Measurements from ENCODE around the gene ARID5B. TPM values are rescaled to one million over a fixed set of nuclear protein-coding genes. Genes with fewer than 3 reads are reported as not detected.

The ARID5B gene
- total and polyA plus RNA-seq, 2 of the 4 experiments (the other 2 are of a cell fraction): 41.0 to 125 TPM

- Histone ChIP-seq H4K91ac (ENCODE audit: insufficient read depth, low read depth, low read length) (0 out of 2 replicates have a peak overlapping the region, but pooled peaks have one; percentile 2), H2BK5ac (ENCODE audit: low read depth, low read length, poor library complexity, severe bottlenecking) (no peak overlapping the region), H3K9me1 (ENCODE audit: insufficient read depth, low read length) (0 out of 2 replicates have a peak, but pooled peaks cover 2% of the 10 kb centered on the region), H4K20me1 (ENCODE audit: insufficient read depth, low read length) (no peaks in the 10 kb centered on the region), H2BK120ac (ENCODE audit: low read depth, low read length) (peak overlapping the region; percentile 63), H3K9me3 (ENCODE audit: control insufficient read depth, insufficient read depth, low read length) (no peaks in the 10 kb centered on the region), H3K56ac (ENCODE audit: extremely low read depth, insufficient read depth, low read length) (no peak overlapping the region), H3K4me1 (ENCODE audit: control insufficient read depth, insufficient read depth, low read length) (peaks cover 6% of the 10 kb centered on the region), H2BK20ac (ENCODE audit: low read depth, low read length) (peak overlapping the region; percentile 70), H3K36me3 (ENCODE audit: control insufficient read depth, insufficient read depth, low read length) (no peaks in the 10 kb centered on the region), H3K4me3 (ENCODE audit: insufficient read depth, low read depth, low read length) (no peak overlapping the region), H2BK15ac (ENCODE audit: low read depth, low read length) (peak overlapping the region; percentile 76; the same call in 2 of the 3 replicates), H2AK9ac (replicated peaks; ENCODE audit: low read depth, low read length, poor library complexity) (no peak overlapping the region), H2AFZ (replicated peaks; ENCODE audit: low read length, poor library complexity) (peak overlapping the region; percentile 37), H4K8ac (ENCODE audit: low read depth in 2 of 2, low read length in 2 of 2) (peak overlapping the region in 1 of 2 experiments; percentile 42; a peak in 1 of 4 replicates), H3K14ac (replicated peaks; ENCODE audit: low read depth, low read length) (peak overlapping the region; percentile 45; the same call in 1 of the 2 replicates), H4K5ac (ENCODE audit: low read depth, low read length) (no peak overlapping the region; the same call in 1 of the 2 replicates), H3K18ac (ENCODE audit: low read depth, low read length) (peak overlapping the region; percentile 32; the same call in 1 of the 2 replicates), H3K27ac (ENCODE audit: insufficient read depth, low read length) (peak overlapping the region; percentile 56; the same call in 1 of the 2 replicates), H3K23ac (ENCODE audit: low read depth, low read length) (no peak overlapping the region; the same call in 1 of the 2 replicates), H3K27me3 (ENCODE audit: control insufficient read depth, insufficient read depth, low read length) (no peaks in the 10 kb centered on the region), H3K4me2 (ENCODE audit: low read depth, low read length) (no peak overlapping the region; the same call in 1 of the 2 replicates), H3K9ac (ENCODE audit: low read depth, low read length) (no peak overlapping the region), H3K79me1 (ENCODE audit: low read depth in 1 of 2, low read length in 2 of 2) (no peaks in the 10 kb centered on the region), H2AK5ac (ENCODE audit: low read depth, low read length) (peak overlapping the region; percentile 68), H3K4ac (ENCODE audit: low read depth, low read length) (peak overlapping the region; percentile 55; the same call in 1 of the 2 replicates)
- ChIA-PET POLR2A (ENCODE audit: unreplicated experiment) (no interaction called here), CTCF (interaction anchor here (1.0 kb wide), 1 partner anchor 13 kb away, joined by 3 read pairs; no protein-coding TSS in a partner anchor)
- in situ Hi-C loops (cut with MboI; ENCODE audit: low sequenced_read_pairs) (no loop called here), intact Hi-C loops (cut with micrococcal nuclease) (no loop called here), dilution Hi-C loops (cut with HindIII; ENCODE audit: low sequenced_read_pairs, unreplicated experiment) (no loop called here)
- DNase-seq (no peak), ATAC-seq (ENCODE audit: low read depth) (peak; percentile 62)
- 30% methylated on average over 2 of the region's 11 CpGs; no CpG with 5 or more reads in 1 of the 2 experiments for WGBS, 2 experiments (ENCODE audit: extremely low coverage in 2 of 2, insufficient read length in 1 of 2)
- BruUV-seq (replicated peaks): no TSS peak
- TF ChIP-seq FOS (IDR thresholded peaks at IDR 0.05; ENCODE audit: low read depth, low read length) (no peak), ELK1 (IDR thresholded peaks at IDR 0.05; ENCODE audit: borderline replicate concordance, low read depth, low read length) (no peak), POLR2A (IDR thresholded peaks at IDR 0.05; ENCODE audit: low read depth, low read length) (no peak), CEBPB (IDR thresholded peaks at IDR 0.05; ENCODE audit: low read depth, low read length) (no peak), CHD1 (IDR thresholded peaks at IDR 0.05; ENCODE audit: low read depth, low read length) (no peak)
Observed at GRCh38 chr10:61877887-61878739, 23.4 kb upstream of the ARID5B start.
